ENCODE data around the gene FETUB. TPM values are rescaled to one million over a fixed set of nuclear protein-coding genes. Genes with fewer than 3 reads are reported as not detected.
"Not testable (repeated sequence)": the region's sequence is repeated elsewhere in the genome, so short reads cannot be mapped to it uniquely, and the experiment has no call there.

The FETUB gene
- total and polyA plus RNA-seq, 7 donors: 0.46 TPM; not detected in 6

DNA sequence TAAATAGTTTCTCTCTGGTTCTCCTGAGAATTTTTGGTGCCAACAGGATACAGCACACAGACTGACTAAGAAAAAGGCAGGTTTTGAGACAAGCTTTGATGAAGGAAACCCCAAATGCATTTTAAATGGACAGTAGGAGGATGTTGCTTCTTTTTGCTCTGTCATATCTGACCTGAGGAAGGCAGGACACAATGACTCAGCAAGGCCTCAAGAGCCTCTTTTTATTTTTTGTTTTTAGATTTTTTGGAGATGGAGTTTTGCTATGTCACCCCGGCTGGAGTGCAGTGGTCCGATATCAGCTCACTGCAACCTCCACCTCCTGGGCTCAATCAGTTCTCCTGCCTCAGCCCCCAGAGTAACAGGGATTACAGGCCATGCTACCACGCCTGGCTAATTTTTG is 60.1 kb downstream of the FETUB start:
- intact Hi-C loops (cut with DNase I): no loop called here
- Histone ChIP-seq H3K27ac (no peak overlapping the region), H3K36me3 (no peaks in the 10 kb centered on the region), H3K4me1 (no peaks in the 10 kb centered on the region), H3K9me3 (no peaks in the 10 kb centered on the region), H3K27me3 (no peaks in the 10 kb centered on the region), H3K4me3 (no peak overlapping the region)
- TF ChIP-seq POLR2A (IDR thresholded peaks at IDR 0.05) (no peak), POLR2AphosphoS5 (IDR thresholded peaks at IDR 0.05) (no peak), EP300 (IDR thresholded peaks at IDR 0.05) (no peak)
- TF ChIP-seq, protein P1, sequence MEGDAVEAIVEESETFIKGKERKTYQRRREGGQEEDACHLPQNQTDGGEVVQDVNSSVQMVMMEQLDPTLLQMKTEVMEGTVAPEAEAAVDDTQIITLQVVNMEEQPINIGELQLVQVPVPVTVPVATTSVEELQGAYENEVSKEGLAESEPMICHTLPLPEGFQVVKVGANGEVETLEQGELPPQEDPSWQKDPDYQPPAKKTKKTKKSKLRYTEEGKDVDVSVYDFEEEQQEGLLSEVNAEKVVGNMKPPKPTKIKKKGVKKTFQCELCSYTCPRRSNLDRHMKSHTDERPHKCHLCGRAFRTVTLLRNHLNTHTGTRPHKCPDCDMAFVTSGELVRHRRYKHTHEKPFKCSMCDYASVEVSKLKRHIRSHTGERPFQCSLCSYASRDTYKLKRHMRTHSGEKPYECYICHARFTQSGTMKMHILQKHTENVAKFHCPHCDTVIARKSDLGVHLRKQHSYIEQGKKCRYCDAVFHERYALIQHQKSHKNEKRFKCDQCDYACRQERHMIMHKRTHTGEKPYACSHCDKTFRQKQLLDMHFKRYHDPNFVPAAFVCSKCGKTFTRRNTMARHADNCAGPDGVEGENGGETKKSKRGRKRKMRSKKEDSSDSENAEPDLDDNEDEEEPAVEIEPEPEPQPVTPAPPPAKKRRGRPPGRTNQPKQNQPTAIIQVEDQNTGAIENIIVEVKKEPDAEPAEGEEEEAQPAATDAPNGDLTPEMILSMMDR (IDR thresholded peaks at IDR 0.05): no peak
- DNase-seq: no peak
- WGBS, 2 donors: 90 to 93% methylated on average over 3 of the region's 3 CpGs

DNA sequence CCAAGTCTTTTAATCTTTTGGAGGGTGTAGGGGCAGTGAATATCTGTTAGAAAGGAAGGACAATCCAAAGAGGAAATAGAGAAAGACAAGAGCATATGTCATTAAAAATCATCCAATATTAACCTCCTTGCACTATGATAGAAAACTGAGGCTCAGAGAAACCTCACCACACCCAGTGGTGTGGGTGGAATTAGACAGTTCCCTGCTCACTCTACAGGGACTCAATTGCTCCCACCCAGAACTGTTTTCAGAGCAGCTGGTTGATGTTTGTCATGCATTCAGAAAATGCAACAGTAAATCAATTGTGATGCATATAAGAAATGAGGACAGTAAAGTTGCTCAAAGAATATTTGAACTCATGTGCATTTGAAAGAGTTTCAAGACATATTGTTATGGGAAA is 62.3 kb downstream of the FETUB start:
- H3K4me3 ChIP-seq; H3K27ac ChIP-seq; H3K4me1 ChIP-seq; DNase-seq; H3K36me3 ChIP-seq; H3K27me3 ChIP-seq; intact Hi-C loops (cut with DNase I); H3K9me3 ChIP-seq: not testable (repeated sequence)

Small RNA genes lying within 50 kb of the gene (small RNA-seq; reads per million reads assigned to genes)
- gene RF00017: 0 reads per million in 3 donors

Other genes with a start within 250 kb of the FETUB start
- 1 to 10 TPM; 1.5 to 5.0 (median 3.3) TPM for gene CRYGS, start 96.0 kb upstream of the FETUB start, total RNA-seq
- gene CRYGS, start 96.0 kb upstream of the FETUB start, polyA plus RNA-seq: 1 to 10 TPM in 1 of 3 donors, not detected in 2; 2.7 TPM
- 10 to 100 TPM in 3 of 4 donors, 1 to 10 TPM in 1; 9.7 to 14.3 (median 11.4) TPM for gene TBCCD1, start 73.1 kb upstream of the FETUB start, total RNA-seq
- gene TBCCD1, start 73.1 kb upstream of the FETUB start, polyA plus RNA-seq: 1 to 10 TPM; 4.9 to 6.6 (median 6.3) TPM
- 10 to 100 TPM; 17.2 to 33.1 (median 26.2) TPM for gene DNAJB11, start 69.7 kb upstream of the FETUB start, total RNA-seq
- 10 to 100 TPM; 10.8 to 73.3 (median 19.0) TPM for gene DNAJB11, start 69.7 kb upstream of the FETUB start, polyA plus RNA-seq
- gene AHSG, start 27.3 kb upstream of the FETUB start, total RNA-seq: not detected
- gene AHSG, start 27.3 kb upstream of the FETUB start, polyA plus RNA-seq: under 1 TPM in 1 of 3 donors, not detected in 2; 0.04 TPM
- gene HRG, start 25.6 kb downstream of the FETUB start, total RNA-seq: not detected
- gene HRG, start 25.6 kb downstream of the FETUB start, polyA plus RNA-seq: under 1 TPM in 1 of 3 donors, not detected in 2; 0.04 TPM
- gene KNG1, start 77.0 kb downstream of the FETUB start, total RNA-seq: not detected
- gene KNG1, start 77.0 kb downstream of the FETUB start, polyA plus RNA-seq: 1 to 10 TPM in 1 of 3 donors, under 1 TPM in 1, not detected in 1; 0.35 to 1.2 TPM
- 1,000 to 10,000 TPM in 1 of 4 donors, 100 to 1,000 TPM in 3; 632 to 1,010 (median 767) TPM for gene EIF4A2, start 143.2 kb downstream of the FETUB start, total RNA-seq
- 100 to 1,000 TPM; 305 to 428 (median 372) TPM for gene EIF4A2, start 143.2 kb downstream of the FETUB start, polyA plus RNA-seq
- 10 to 100 TPM in 3 of 4 donors, 1 to 10 TPM in 1; 8.7 to 26.6 (median 18.5) TPM for gene RFC4, start 166.1 kb downstream of the FETUB start, total RNA-seq
- gene RFC4, start 166.1 kb downstream of the FETUB start, polyA plus RNA-seq: 10 to 100 TPM; 13.9 to 30.3 (median 14.4) TPM
- 10 to 100 TPM in 1 of 4 donors, under 1 TPM in 3; 0.54 to 53.5 (median 0.83) TPM for gene ADIPOQ, start 202.3 kb downstream of the FETUB start, total RNA-seq
- gene ADIPOQ, start 202.3 kb downstream of the FETUB start, polyA plus RNA-seq: 10 to 100 TPM in 1 of 3 donors, 1 to 10 TPM in 1, not detected in 1; 1.8 to 25.3 TPM

Data from sigmoid colon (tissue), 7 donors.